HUES48 (cell line): ENCODE results near the gene ZNF282.
"Not testable (repeated sequence)": the region's sequence is repeated elsewhere in the genome, so short reads cannot be mapped to it uniquely, and the experiment has no call there.

Experiments used
- H3K27ac ChIP-seq: one replicate; pipeline ENCODE4 v1.7.0; 2013; ENCODE audit warnings: low read depth, low read length, inconsistent platforms
- H3K27me3 ChIP-seq: 2 replicates; pipeline ENCODE4 v1.6.1; 2013; ENCODE audit warnings: mild to moderate bottlenecking, low read length; ENCODE audit not compliant: control insufficient read depth, insufficient read depth
- H3K36me3 ChIP-seq: 2 replicates; pipeline ENCODE4 v1.6.1; 2013; ENCODE audit warnings: low read length; ENCODE audit not compliant: control insufficient read depth, insufficient read depth
- H3K4me1 ChIP-seq: 2 replicates; pipeline ENCODE4 v1.6.1; 2013; ENCODE audit warnings: mild to moderate bottlenecking, low read length; ENCODE audit not compliant: control insufficient read depth, insufficient read depth
- H3K4me3 ChIP-seq: 2 replicates; pipeline ENCODE4 v1.5.1; 2013; ENCODE audit warnings: mild to moderate bottlenecking, low read depth, low read length
- H3K9ac ChIP-seq: 2 replicates; pipeline ENCODE4 v1.6.1; 2013; ENCODE audit warnings: mild to moderate bottlenecking, low read depth, low read length, moderate library complexity
- H3K9me3 ChIP-seq: 2 replicates; pipeline ENCODE4 v1.6.1; 2013; ENCODE audit warnings: low read length; ENCODE audit not compliant: control insufficient read depth, insufficient read depth

Gene ZNF282

DNA sequence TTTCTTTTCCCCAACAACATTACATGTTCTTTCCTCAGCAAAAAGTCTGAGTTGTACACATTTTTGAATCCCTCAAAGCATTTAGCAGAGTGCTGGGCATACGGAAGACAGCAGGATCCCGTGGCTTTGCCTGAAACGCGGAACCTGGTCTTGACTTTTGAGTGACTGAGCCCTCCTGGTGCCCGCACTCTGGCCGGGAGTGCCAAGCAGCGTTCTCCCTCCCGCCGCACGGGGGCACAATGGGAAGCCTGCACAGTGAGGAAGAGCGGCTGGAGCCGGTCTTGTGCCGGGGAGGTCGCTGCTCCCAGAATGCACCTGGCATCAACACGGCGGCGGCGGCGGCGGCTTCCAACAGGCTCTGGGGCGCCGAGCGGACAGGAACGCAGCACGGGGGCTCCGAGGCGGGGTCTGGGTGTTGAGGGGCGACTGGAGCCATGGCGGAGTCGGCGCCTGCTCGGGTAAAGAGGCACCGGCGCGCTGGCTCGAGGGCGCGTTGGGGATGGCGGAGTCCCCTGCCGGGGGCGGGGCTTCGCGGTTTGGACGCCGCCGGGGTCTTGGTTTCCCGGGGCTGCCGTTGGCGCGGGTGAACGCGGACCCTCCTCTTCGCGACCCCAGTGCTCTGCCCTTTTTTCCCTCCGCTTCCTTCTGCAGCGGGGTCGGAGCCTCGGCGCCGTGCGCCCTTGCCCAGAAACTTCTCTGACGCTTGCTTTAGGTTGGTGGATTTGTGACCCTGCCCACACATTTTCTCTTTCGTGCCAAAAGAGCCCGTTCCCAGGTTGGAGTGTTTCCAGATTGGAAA is 44.2 kb downstream of the ZNF282 start, which contains the start of gene ZNF212:
Gene ZNF212 (plus strand): TSS at position 307 of the 799 bp plus-strand sequence. CDS start 128 bp downstream, at position 435.
- Histone ChIP-seq H3K9me3 (no peaks in the 10 kb centered on the region), H3K36me3 (no peaks in the 10 kb centered on the region), H3K4me3 (peak within 1 kb of the TSS; percentile 97), H3K9ac (peak within 1 kb of the TSS; percentile 89), H3K27me3 (no peaks in the 10 kb centered on the region), H3K27ac (peak within 1 kb of the TSS; percentile 86), H3K4me1 (peaks cover 6% of the 10 kb centered on the region)

DNA sequence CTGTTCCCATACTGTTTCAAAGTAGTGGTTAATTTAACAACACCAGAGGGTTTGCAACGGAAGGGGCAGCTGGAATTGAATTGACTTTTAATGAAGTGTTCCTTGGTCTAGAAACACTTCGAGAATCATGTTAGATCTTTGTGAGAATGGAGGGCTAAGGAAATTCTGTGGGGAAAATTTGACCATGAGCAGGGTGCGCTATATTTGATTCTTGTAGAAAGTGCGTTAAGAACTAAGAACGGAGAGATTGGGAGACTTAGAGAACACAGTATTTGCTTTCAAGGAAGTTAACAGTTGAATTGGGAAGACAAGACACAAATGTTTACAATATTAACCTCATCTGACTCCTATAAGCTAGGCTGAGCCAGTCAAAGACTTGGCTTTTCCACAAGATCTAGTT is 45.3 kb downstream of the ZNF282 start:
- no peak overlapping the region for H3K27ac ChIP-seq
- no peaks in the 10 kb centered on the region for H3K27me3 ChIP-seq
- H3K4me1 ChIP-seq: peaks cover 6% of the 10 kb centered on the region
- no peaks in the 10 kb centered on the region for H3K36me3 ChIP-seq
- 0 out of 2 replicates have a peak overlapping the region, but pooled peaks have one; percentile 25 for H3K9ac ChIP-seq
- H3K4me3 ChIP-seq: peak overlapping the region; percentile 97
- no peaks in the 10 kb centered on the region for H3K9me3 ChIP-seq

DNA sequence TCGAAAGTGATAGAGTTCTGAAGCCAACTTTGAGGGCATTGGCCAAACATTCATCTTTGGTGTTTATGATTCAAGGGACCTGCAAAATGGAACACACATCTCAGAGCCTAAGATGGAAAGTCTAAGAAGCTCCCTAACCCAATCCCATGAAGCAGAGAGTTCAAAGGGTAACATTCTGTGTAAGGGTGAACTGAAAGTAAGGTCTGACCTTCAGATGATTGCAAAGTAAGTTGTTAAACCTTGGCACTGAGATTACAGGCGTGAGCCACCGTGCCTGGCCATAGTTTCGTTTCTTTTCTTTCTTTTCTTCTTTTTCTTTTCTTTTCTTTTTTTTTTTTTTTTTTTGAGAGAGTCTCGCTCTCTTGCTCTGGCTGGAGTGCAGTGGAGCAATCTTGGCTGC is 46.4 kb downstream of the ZNF282 start:
- H3K4me3 ChIP-seq: no peak overlapping the region
- no peaks in the 10 kb centered on the region for H3K9me3 ChIP-seq
- H3K36me3 ChIP-seq: no peaks in the 10 kb centered on the region
- peaks cover 6% of the 10 kb centered on the region for H3K4me1 ChIP-seq
- H3K27me3 ChIP-seq: no peaks in the 10 kb centered on the region
- no peak overlapping the region for H3K9ac ChIP-seq
- H3K27ac ChIP-seq: no peak overlapping the region

DNA sequence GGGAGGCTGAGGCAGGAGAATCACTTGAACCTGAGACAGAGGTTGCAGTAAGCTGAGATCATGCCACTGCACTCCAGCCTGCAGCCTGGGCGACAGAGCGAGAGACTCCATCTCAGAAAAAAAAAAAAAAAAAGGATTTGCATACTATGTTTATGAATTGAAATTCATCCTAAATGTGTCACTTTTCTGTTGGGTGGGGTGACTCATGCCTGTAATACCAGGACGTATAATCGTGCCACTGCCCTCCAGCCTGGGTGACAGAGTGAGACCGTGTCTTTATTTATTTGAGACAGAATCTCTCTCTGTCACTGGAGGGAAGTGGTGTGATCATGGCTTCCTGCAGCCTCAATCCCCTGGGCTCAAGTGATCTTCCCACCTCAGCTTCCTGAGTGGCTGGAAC is 49.9 kb downstream of the ZNF282 start:
- H3K9ac ChIP-seq: no peak overlapping the region
- peaks cover 4% of the 10 kb centered on the region for H3K4me1 ChIP-seq
- peaks cover 4% of the 10 kb centered on the region; the same call in 1 of the 2 replicates for H3K36me3 ChIP-seq
- no peak overlapping the region for H3K27ac ChIP-seq
- no peaks in the 10 kb centered on the region for H3K27me3 ChIP-seq
- no peaks in the 10 kb centered on the region for H3K9me3 ChIP-seq
- no peak overlapping the region for H3K4me3 ChIP-seq

DNA sequence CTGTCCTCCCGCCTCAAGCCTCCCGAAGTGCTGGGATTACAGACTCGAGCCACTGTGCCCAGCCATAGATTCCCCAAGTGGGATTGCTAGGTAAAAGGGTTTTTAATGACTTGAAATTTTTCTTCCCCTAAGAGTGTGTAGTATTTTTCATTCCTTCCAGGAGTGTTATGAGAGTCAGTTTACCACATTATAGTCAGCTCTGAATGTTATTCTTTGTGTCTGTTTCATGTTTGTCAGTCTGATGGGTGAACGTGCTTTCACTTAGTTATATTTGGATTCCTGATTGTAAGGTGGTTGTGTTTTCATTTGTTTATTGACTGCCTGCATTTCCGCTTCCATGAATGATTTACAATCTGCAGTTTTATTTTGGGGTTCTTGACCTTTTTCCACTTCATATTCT is 50.4 kb downstream of the ZNF282 start:
- no peak overlapping the region for H3K9ac ChIP-seq

DNA sequence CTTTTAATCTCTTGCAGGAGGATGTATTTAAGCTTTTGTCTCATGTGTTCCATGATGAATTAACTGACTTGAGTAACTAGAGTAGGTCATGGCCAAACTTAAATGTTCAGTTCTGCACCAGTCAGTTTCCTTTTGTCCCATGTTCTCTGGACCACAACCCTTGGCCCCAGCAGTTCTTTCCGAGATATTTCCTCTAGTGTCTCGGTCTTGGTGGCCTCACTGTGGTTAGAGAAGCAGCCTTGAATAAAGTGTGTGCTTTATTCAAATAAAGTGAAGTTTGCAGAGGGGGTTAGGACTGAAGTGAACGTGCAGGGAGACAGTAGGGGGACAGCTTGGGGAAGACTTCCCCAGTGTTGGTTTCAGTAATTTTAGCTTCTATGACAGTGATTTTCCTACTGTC is 53.4 kb downstream of the ZNF282 start:
- Histone ChIP-seq H3K27me3 (no peaks in the 10 kb centered on the region), H3K9me3 (no peaks in the 10 kb centered on the region), H3K4me3 (no peak overlapping the region), H3K9ac (no peak overlapping the region), H3K4me1 (no peaks in the 10 kb centered on the region), H3K36me3 (peaks cover 36% of the 10 kb centered on the region), H3K27ac (no peak overlapping the region)

More for the DNA sequence above, 50.4 kb downstream of the ZNF282 start:
- H3K27me3 ChIP-seq: no peaks in the 10 kb centered on the region
- H3K9me3 ChIP-seq: no peaks in the 10 kb centered on the region
- no peak overlapping the region for H3K4me3 ChIP-seq
- no peak overlapping the region for H3K27ac ChIP-seq
- H3K36me3 ChIP-seq: peaks cover 8% of the 10 kb centered on the region
- no peaks in the 10 kb centered on the region for H3K4me1 ChIP-seq

DNA sequence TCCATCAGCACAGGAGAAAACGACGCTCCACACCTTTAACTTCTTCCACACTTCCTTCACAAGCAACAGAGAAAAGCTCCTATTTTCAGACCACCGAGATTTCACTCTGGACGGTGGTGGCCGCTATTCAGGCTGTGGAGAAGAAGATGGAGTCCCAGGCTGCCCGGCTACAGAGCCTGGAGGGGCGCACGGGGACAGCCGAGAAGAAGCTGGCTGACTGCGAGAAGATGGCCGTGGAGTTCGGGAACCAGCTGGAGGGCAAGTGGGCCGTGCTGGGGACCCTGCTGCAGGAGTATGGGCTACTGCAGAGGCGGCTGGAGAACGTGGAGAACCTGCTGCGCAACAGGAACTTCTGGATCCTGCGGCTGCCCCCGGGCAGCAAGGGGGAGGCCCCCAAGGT is 54.8 kb downstream of the ZNF282 start:
- H3K4me1 ChIP-seq, H3K4me3 ChIP-seq, H3K27me3 ChIP-seq, H3K9ac ChIP-seq, H3K9me3 ChIP-seq, H3K27ac ChIP-seq: not testable (repeated sequence)
- H3K36me3 ChIP-seq: peaks cover 49% of the 10 kb centered on the region

DNA sequence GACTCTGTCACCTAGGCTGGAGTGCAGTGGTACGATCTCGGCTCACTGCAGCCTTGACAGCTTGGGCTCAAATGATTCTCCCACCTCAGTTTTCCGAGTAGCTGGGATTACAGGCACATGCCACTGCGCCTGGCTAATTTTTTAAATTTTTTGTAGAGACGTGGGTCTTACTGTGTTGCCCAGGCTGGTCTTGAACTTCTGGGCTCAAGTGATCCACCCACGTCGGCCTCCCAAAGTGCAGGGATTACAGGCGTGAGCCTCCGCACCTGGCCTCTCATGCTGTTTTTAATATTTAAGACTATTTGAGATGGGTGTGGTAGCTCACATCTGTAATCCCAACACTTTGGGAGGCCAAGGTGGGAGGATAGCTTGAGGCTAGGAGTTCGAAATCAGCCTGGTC is 56.2 kb downstream of the ZNF282 start:
- H3K4me3 ChIP-seq, H3K27ac ChIP-seq, H3K9me3 ChIP-seq, H3K27me3 ChIP-seq, H3K4me1 ChIP-seq, H3K9ac ChIP-seq: not testable (repeated sequence)
- H3K36me3 ChIP-seq: peaks cover 61% of the 10 kb centered on the region

DNA sequence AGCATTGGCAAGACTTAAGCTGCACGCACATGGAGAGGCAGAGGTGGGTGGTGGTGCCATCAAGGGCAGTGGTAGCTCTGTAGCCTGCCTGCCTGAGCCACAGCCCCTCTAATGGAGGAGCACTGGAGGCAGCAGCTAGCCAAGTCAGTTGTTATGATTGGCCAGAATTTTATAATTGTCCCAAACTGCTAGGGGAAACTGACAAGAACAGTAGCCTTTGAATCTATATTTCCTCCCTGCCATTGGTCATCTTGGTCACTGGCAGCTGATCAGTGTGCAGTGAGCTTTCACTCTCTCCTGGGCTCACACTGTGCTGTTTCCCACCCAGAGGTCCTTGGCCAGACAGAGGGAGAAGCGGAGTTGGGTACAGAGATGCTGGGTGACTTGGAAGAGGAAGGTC is 57.0 kb downstream of the ZNF282 start:
- Histone ChIP-seq H3K27ac (no peak overlapping the region), H3K9me3 (no peaks in the 10 kb centered on the region), H3K4me3 (no peak overlapping the region), H3K4me1 (no peaks in the 10 kb centered on the region), H3K9ac (no peak overlapping the region), H3K36me3 (peaks cover 61% of the 10 kb centered on the region), H3K27me3 (no peaks in the 10 kb centered on the region)

DNA sequence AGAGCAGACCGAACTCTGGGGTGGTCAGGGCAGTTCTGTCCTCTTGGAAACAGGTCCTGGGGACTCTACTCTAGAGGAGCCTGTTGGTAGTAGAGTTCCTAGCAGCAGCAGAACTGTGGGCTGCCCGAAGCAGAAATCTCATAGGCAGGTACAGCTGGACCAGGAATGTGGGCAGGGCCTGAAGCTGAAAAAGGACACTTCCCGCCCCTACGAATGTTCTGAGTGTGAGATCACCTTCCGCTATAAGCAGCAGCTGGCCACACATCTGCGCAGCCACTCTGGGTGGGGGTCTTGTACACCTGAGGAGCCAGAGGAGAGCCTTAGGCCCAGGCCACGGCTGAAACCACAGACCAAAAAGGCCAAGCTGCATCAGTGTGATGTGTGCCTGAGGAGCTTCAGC is 58.3 kb downstream of the ZNF282 start:
- no peak overlapping the region for H3K4me3 ChIP-seq
- no peaks in the 10 kb centered on the region for H3K9me3 ChIP-seq
- H3K27ac ChIP-seq: no peak overlapping the region
- H3K36me3 ChIP-seq: peaks cover 61% of the 10 kb centered on the region
- H3K27me3 ChIP-seq: no peaks in the 10 kb centered on the region
- H3K9ac ChIP-seq: no peak overlapping the region
- no peaks in the 10 kb centered on the region for H3K4me1 ChIP-seq

DNA sequence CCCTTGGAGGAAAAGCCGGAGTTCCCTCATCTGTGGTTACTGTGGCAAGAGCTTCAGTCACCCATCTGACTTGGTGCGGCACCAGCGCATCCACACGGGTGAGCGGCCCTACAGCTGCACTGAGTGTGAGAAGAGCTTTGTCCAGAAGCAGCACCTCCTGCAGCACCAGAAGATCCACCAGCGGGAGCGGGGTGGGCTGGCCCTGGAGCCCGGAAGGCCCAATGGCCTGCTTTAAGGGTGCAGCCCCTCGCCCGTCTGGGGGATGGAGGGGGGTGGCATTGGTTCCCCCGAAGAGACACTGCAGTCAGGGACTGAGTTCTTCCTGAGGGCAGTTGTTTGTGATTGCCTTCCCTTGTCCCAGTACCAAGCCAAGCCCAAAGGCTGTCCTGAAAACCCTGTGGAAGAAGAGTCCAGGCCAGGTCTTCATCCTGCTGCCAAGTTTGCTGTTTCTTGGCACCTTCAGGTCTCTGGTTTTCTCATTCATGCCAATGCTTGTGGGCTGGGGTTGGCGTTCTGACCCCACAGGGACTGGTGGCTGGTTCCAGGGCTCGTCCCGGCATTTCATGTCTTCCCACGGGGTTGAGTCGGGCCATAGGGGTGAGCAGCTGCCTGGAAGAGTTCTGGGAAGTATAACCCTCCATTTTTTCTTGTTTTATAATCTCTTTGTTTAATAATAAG is 59.0 kb downstream of the ZNF282 start:
- H3K4me3 ChIP-seq: no peak overlapping the region
- H3K9ac ChIP-seq: no peak overlapping the region
- H3K4me1 ChIP-seq: no peaks in the 10 kb centered on the region
- H3K27me3 ChIP-seq: no peaks in the 10 kb centered on the region
- H3K36me3 ChIP-seq: peaks cover 61% of the 10 kb centered on the region
- no peak overlapping the region for H3K27ac ChIP-seq
- H3K9me3 ChIP-seq: no peaks in the 10 kb centered on the region
